Uterus (tissue), 2 donors: ENCODE measurements around the gene WNT9A.

Experiments used
- POLR2A ChIP-seq, 2 donors: fragments of 450-650 bp; IDR thresholded peaks; one replicate each; pipeline ENCODE4 v1.6.1; 2016; ENCODE audit warnings: antibody characterized with exemption in 2 of 2, mild to moderate bottlenecking in 1 of 2, moderate library complexity in 1 of 2
- TF ChIP-seq, protein P1 (sequence below), 4 experiments: fragments of 200-600 bp in 2 of 4; fragments of 450-650 bp in 2 of 4; sonication (generic) in 2 of 4; IDR thresholded peaks; one replicate each; pipeline ENCODE4 v1.5.1; 2016 to 2019; ENCODE audit warnings: antibody characterized with exemption in 4 of 4, mild to moderate bottlenecking in 2 of 4, moderate library complexity in 1 of 4

DNA sequence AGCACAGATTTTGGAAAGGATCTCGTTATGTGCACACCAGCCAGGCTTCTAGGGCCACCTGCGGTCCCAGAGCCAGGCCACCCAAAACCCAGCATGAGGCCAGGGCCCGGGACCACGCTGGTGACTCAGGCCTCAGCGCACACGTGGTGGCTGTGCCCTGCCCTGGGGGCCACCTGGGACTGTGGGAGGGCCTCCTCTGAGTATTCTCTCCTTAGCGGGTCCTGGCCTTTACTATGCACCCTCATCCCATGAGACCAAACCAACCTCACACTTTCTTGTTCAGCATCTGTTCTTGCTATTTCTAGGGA, 9.9 kb downstream of the WNT9A start:
- TF ChIP-seq, protein P1, sequence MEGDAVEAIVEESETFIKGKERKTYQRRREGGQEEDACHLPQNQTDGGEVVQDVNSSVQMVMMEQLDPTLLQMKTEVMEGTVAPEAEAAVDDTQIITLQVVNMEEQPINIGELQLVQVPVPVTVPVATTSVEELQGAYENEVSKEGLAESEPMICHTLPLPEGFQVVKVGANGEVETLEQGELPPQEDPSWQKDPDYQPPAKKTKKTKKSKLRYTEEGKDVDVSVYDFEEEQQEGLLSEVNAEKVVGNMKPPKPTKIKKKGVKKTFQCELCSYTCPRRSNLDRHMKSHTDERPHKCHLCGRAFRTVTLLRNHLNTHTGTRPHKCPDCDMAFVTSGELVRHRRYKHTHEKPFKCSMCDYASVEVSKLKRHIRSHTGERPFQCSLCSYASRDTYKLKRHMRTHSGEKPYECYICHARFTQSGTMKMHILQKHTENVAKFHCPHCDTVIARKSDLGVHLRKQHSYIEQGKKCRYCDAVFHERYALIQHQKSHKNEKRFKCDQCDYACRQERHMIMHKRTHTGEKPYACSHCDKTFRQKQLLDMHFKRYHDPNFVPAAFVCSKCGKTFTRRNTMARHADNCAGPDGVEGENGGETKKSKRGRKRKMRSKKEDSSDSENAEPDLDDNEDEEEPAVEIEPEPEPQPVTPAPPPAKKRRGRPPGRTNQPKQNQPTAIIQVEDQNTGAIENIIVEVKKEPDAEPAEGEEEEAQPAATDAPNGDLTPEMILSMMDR (IDR thresholded peaks at IDR 0.05) = no peak
- no peak for TF ChIP-seq POLR2A (IDR thresholded peaks at IDR 0.05)
